Breast epithelium (tissue), 4 donors: ENCODE results near the gene GNAO1. TPM values are rescaled to one million over a fixed set of nuclear protein-coding genes. Genes with fewer than 3 reads are reported as not detected.

Source experiments
- DNase-seq, 2 donors: peaks; one replicate each; pipeline ENCODE4 v3.0.0-alpha.2; 2019; ENCODE audit warnings: low spot score in 2 of 2
- H3K27ac ChIP-seq, 2 donors: fragments of 200-600 bp; sonication (generic) in 1 of 2; one replicate each; pipeline ENCODE4 v1.5.1; 2016 to 2019; ENCODE audit warnings: mild to moderate bottlenecking in 1 of 2
- H3K27me3 ChIP-seq, 2 donors: fragments of 200-600 bp; sonication (generic) in 1 of 2; one replicate each; pipeline versions ENCODE4 v1.5.1 to v1.6.0; 2017 to 2019; ENCODE audit warnings: control low read depth in 1 of 2, mild to moderate bottlenecking in 1 of 2
- H3K36me3 ChIP-seq: fragments of 200-600 bp; one replicate; pipeline ENCODE4 v1.5.1; 2019
- H3K4me1 ChIP-seq, 2 donors: fragments of 200-600 bp; sonication (generic); one replicate each; pipeline ENCODE4 v1.5.1; 2016 to 2019; ENCODE audit warnings: control low read depth in 1 of 2
- H3K4me3 ChIP-seq, 3 donors: fragments of 200-600 bp; sonication (generic); 1 replicate in 2 of 3; 2 replicates in 1 of 3; pipeline ENCODE4 v1.5.1; 2016 to 2019; ENCODE audit warnings: mild to moderate bottlenecking in 3 of 3, moderate library complexity in 2 of 3
- H3K9me3 ChIP-seq, 2 donors: fragments of 200-600 bp; sonication (generic) in 1 of 2; one replicate each; pipeline ENCODE4 v1.5.1; 2016 to 2019; ENCODE audit warnings: control low read depth in 1 of 2
- POLR2A ChIP-seq: fragments of 450-650 bp; IDR thresholded peaks from one replicate; pipeline ENCODE4 v1.6.1; 2016; ENCODE audit warnings: antibody characterized with exemption, mild to moderate bottlenecking, moderate library complexity
- POLR2AphosphoS5 ChIP-seq, 3 donors: sonication (generic); formaldehyde crosslinking; IDR thresholded peaks; one replicate each; pipeline ENCODE4 v1.6.1; 2017; ENCODE audit warnings: antibody characterized with exemption in 3 of 3
- intact Hi-C: fragments of 100-400 bp; cut with DNase I; formaldehyde crosslinking; loops from one replicate; pipeline ENCODE4 v1.15.1; 2023; ENCODE audit warnings: low total_unique reads
- total RNA-seq, 3 donors: library from RNA; depleted of rRNA; stranded (reverse); fragments of >200 nt; gene quantifications; one replicate each; pipeline ENCODE4 v1.1.0, GENCODE V29; 2016
- TF ChIP-seq, protein P1 (sequence below), 3 donors: fragments of 450-650 bp; IDR thresholded peaks; one replicate each; pipeline ENCODE4 v1.5.1; 2016 to 2017; ENCODE audit warnings: antibody characterized with exemption in 3 of 3, mild to moderate bottlenecking in 3 of 3, moderate library complexity in 3 of 3

GNAO1 gene
- total RNA-seq, 3 donors from 2014 or later: 0.96 to 1.9 (median 0.98) TPM

- intact Hi-C loops: no loop called here
- H3K27me3 ChIP-seq: no peaks in the 10 kb centered on the region
- no peak overlapping the region for H3K27ac ChIP-seq
- no peak for DNase-seq
- no peak overlapping the region for H3K4me3 ChIP-seq
- H3K36me3 ChIP-seq: no peaks in the 10 kb centered on the region
- no peak for TF ChIP-seq POLR2AphosphoS5 (IDR thresholded peaks at IDR 0.05)
- H3K4me1 ChIP-seq: no peaks in the 10 kb centered on the region
- H3K9me3 ChIP-seq: no peaks in the 10 kb centered on the region
Measured at GRCh38 chr16:56337131-56337857, 146.0 kb downstream of the GNAO1 start.

- no peaks in the 10 kb centered on the region for H3K27me3 ChIP-seq
- H3K36me3 ChIP-seq: no peaks in the 10 kb centered on the region
- no peak overlapping the region for H3K27ac ChIP-seq
- no peak for DNase-seq
- intact Hi-C loops: no loop called here
- no peak overlapping the region for H3K4me3 ChIP-seq
- H3K4me1 ChIP-seq: no peaks in the 10 kb centered on the region
- TF ChIP-seq POLR2AphosphoS5 (IDR thresholded peaks at IDR 0.05): no peak
- TF ChIP-seq, protein P1, sequence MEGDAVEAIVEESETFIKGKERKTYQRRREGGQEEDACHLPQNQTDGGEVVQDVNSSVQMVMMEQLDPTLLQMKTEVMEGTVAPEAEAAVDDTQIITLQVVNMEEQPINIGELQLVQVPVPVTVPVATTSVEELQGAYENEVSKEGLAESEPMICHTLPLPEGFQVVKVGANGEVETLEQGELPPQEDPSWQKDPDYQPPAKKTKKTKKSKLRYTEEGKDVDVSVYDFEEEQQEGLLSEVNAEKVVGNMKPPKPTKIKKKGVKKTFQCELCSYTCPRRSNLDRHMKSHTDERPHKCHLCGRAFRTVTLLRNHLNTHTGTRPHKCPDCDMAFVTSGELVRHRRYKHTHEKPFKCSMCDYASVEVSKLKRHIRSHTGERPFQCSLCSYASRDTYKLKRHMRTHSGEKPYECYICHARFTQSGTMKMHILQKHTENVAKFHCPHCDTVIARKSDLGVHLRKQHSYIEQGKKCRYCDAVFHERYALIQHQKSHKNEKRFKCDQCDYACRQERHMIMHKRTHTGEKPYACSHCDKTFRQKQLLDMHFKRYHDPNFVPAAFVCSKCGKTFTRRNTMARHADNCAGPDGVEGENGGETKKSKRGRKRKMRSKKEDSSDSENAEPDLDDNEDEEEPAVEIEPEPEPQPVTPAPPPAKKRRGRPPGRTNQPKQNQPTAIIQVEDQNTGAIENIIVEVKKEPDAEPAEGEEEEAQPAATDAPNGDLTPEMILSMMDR (IDR thresholded peaks at IDR 0.05): no peak
- no peaks in the 10 kb centered on the region for H3K9me3 ChIP-seq
Measured at GRCh38 chr16:56337858-56338325, 146.6 kb downstream of the GNAO1 start.

DNA sequence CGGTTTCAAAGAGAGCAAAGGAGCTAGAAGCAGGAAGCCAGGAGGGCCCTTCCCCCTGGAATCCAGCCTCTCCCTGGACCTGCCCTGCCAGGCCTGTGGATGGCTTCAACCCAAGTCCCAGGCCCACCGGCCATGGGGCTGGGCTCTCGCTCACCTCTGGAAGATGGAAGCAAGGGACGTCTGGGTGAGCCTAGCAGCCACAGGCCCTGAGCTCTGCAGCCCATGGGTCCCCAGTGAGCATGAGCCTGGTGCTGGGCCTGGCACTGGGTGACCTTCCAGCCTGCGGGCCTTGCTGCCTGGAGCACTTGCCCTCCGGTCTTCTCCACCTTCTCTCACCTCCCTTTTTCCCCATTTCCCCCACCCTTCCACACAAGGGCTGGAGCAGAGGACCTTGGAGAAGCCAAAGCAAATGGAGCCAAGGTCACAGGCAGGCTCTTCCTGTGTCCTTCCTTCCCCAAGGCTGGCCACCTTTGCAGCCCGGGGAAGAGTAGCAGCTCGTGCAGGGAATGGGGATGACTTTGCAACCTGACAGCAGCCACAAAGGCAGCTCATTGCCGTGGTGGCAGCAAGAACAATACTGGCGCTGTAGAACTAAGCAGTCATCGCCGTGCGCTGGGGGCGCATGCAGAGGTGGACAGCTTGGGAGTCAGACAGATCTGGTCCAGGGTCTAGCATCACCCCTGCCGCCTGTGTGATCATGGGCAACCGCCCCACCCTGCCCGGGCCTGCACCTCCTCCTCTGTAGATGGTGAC lies 147.5 kb downstream of the GNAO1 start:
- H3K36me3 ChIP-seq: no peaks in the 10 kb centered on the region
- H3K9me3 ChIP-seq: no peaks in the 10 kb centered on the region
- intact Hi-C loops: no loop called here
- TF ChIP-seq POLR2AphosphoS5 (IDR thresholded peaks at IDR 0.05) (no peak), POLR2A (no peak)
- TF ChIP-seq, protein P1 (IDR thresholded peaks at IDR 0.05): no peak
- no peak overlapping the region for H3K4me3 ChIP-seq
- no peaks in the 10 kb centered on the region for H3K27me3 ChIP-seq
- no peak for DNase-seq
- no peak overlapping the region for H3K27ac ChIP-seq
- H3K4me1 ChIP-seq: no peaks in the 10 kb centered on the region

- Histone ChIP-seq H3K27ac (no peak overlapping the region), H3K4me1 (no peaks in the 10 kb centered on the region), H3K27me3 (no peaks in the 10 kb centered on the region), H3K36me3 (no peaks in the 10 kb centered on the region), H3K4me3 (no peak overlapping the region), H3K9me3 (no peaks in the 10 kb centered on the region)
- intact Hi-C loops: no loop called here
- no peak for TF ChIP-seq POLR2AphosphoS5 (IDR thresholded peaks at IDR 0.05)
- TF ChIP-seq, protein P1 (IDR thresholded peaks at IDR 0.05): no peak
- no peak for TF ChIP-seq POLR2A
- no peak for DNase-seq
Measured at GRCh38 chr16:56339431-56340195, 148.3 kb downstream of the GNAO1 start.

GRCh38 chr16:56340416-56340815 lies 149.1 kb downstream of the GNAO1 start:
- DNase-seq: no peak
- no peaks in the 10 kb centered on the region for H3K36me3 ChIP-seq
- TF ChIP-seq POLR2A: no peak
- TF ChIP-seq POLR2AphosphoS5 (IDR thresholded peaks at IDR 0.05): no peak
- TF ChIP-seq, protein P1 (IDR thresholded peaks at IDR 0.05): no peak
- no peaks in the 10 kb centered on the region for H3K27me3 ChIP-seq
- H3K4me1 ChIP-seq: no peaks in the 10 kb centered on the region
- no peaks in the 10 kb centered on the region for H3K9me3 ChIP-seq
- H3K4me3 ChIP-seq: no peak overlapping the region
- no peak overlapping the region for H3K27ac ChIP-seq
- intact Hi-C loops: no loop called here
